ENCODE results near the gene SPDYE5. TPM values are rescaled to one million over a fixed set of nuclear protein-coding genes. Genes with fewer than 3 reads are reported as not detected.
"Not testable (repeated sequence)": the region's sequence is repeated elsewhere in the genome, so short reads cannot be mapped to it uniquely, and the experiment has no call there.

Gene SPDYE5
- 4.8 TPM for total RNA-seq (ENCODE audit: insufficient read depth, low replicate concordance)

GRCh38 chr7:75492020-75492419 lies at the start of gene SPDYE5:
SPDYE5 (plus strand) TSS chr7:75492320; CDS start chr7:75494048, 1,728 bp downstream.
- DNase-seq (ENCODE audit: low spot score): not testable (repeated sequence)

- peak; percentile 10 for DNase-seq (ENCODE audit: low spot score)
Measured at GRCh38 chr7:75442465-75443111, 49.5 kb upstream of the SPDYE5 start.

GRCh38 chr7:75449946-75450345 lies 42.2 kb upstream of the SPDYE5 start:
- DNase-seq (ENCODE audit: low spot score): not testable (repeated sequence)

GRCh38 chr7:75452494-75452955 lies 39.6 kb upstream of the SPDYE5 start:
- not testable (repeated sequence) for DNase-seq (ENCODE audit: low spot score)

- DNase-seq (ENCODE audit: low spot score): not testable (repeated sequence)
Measured at GRCh38 chr7:75456403-75456802, 35.7 kb upstream of the SPDYE5 start.

GRCh38 chr7:75458034-75458433 lies 34.1 kb upstream of the SPDYE5 start:
- DNase-seq (ENCODE audit: low spot score): not testable (repeated sequence)

- not testable (repeated sequence) for DNase-seq (ENCODE audit: low spot score)
Measured at GRCh38 chr7:75460541-75460940, 31.6 kb upstream of the SPDYE5 start.

- not testable (repeated sequence) for DNase-seq (ENCODE audit: low spot score)
Measured at GRCh38 chr7:75470166-75470565, 22.0 kb upstream of the SPDYE5 start.

GRCh38 chr7:75477457-75477856 lies 14.7 kb upstream of the SPDYE5 start:
- DNase-seq (ENCODE audit: low spot score): not testable (repeated sequence)

- not testable (repeated sequence) for DNase-seq (ENCODE audit: low spot score)
Measured at GRCh38 chr7:75480313-75480712, 11.8 kb upstream of the SPDYE5 start.

- DNase-seq (ENCODE audit: low spot score): peak; percentile 2
Measured at GRCh38 chr7:75485355-75485978, 6.7 kb upstream of the SPDYE5 start.

GRCh38 chr7:75485979-75486643 lies 6.0 kb upstream of the SPDYE5 start, which contains the start of gene POM121C:
POM121C (minus strand) TSS chr7:75486299; CDS start chr7:75441496, 44,803 bp downstream.
- DNase-seq (ENCODE audit: low spot score): peak; percentile 97

- not testable (repeated sequence) for DNase-seq (ENCODE audit: low spot score)
Measured at GRCh38 chr7:75509033-75509432, 16.9 kb downstream of the SPDYE5 start.

- DNase-seq (ENCODE audit: low spot score): not testable (repeated sequence)
Measured at GRCh38 chr7:75518842-75519241, 26.7 kb downstream of the SPDYE5 start.

- not testable (repeated sequence) for DNase-seq (ENCODE audit: low spot score)
Measured at GRCh38 chr7:75521727-75522126, 29.6 kb downstream of the SPDYE5 start.

GRCh38 chr7:75527224-75527722 lies 35.2 kb downstream of the SPDYE5 start:
- DNase-seq (ENCODE audit: low spot score): not testable (repeated sequence)

GRCh38 chr7:75531359-75531821 lies 39.3 kb downstream of the SPDYE5 start:
- peak; percentile 7 for DNase-seq (ENCODE audit: low spot score)

GRCh38 chr7:75532639-75533038 lies 40.5 kb downstream of the SPDYE5 start:
- DNase-seq (ENCODE audit: low spot score): no peak

- DNase-seq (ENCODE audit: low spot score): no peak
Measured at GRCh38 chr7:75533926-75534325, 41.8 kb downstream of the SPDYE5 start.

GRCh38 chr7:75534727-75535307 lies 42.7 kb downstream of the SPDYE5 start:
- DNase-seq (ENCODE audit: low spot score): no peak

- no peak for DNase-seq (ENCODE audit: low spot score)
Measured at GRCh38 chr7:75536491-75536890, 44.4 kb downstream of the SPDYE5 start.

Measured in umbilical cord (tissue), 2 donors.